HFFc6 (cell line): ENCODE data around the gene PTPRN2. TPM values are rescaled to one million over a fixed set of nuclear protein-coding genes. Genes with fewer than 3 reads are reported as not detected.

Experiments used
- DNase-seq: peaks from one replicate; pipeline ENCODE4 v3.0.0-alpha.2; 2018
- H3K27ac Mint-ChIP-seq: 2 replicates; pipeline ENCODE4 v1.8.0; 2020; ENCODE audit warnings: mild to moderate bottlenecking, mixed read lengths
- H3K27me3 Mint-ChIP-seq: 2 replicates; pipeline ENCODE4 v1.8.0; 2021; ENCODE audit warnings: mild to moderate bottlenecking, moderate library complexity, mixed read lengths; ENCODE audit not compliant: insufficient read depth
- H3K36me3 Mint-ChIP-seq: 2 replicates; pipeline ENCODE4 v1.8.0; 2021; ENCODE audit warnings: low read depth, mixed read lengths
- H3K4me1 Mint-ChIP-seq: 2 replicates; pipeline ENCODE4 v1.8.0; 2020; ENCODE audit warnings: low read depth, mixed read lengths
- H3K4me3 Mint-ChIP-seq: 2 replicates; pipeline ENCODE4 v1.8.0; 2020; ENCODE audit warnings: mild to moderate bottlenecking, moderate library complexity, mixed read lengths
- H3K9me3 Mint-ChIP-seq: 2 replicates; pipeline ENCODE4 v1.8.0; 2020; ENCODE audit warnings: mild to moderate bottlenecking, mixed read lengths
- CTCF ChIP-seq: fragments of 200-600 bp; sonication (generic); IDR thresholded peaks from 2 replicates; pipeline ENCODE4 v1.5.0; 2021; ENCODE audit warnings: antibody characterized with exemption, mild to moderate bottlenecking
- total RNA-seq, 6 experiments: library from RNA; stranded (reverse); fragmentation: NEBNext Ultra II Directional; extraction: Animal tissue kit (Norgen Biotek cat#: 25700); gene quantifications; 2 replicates in 1 of 6; 3 replicates in 5 of 6; pipeline ENCODE4 v1.2.3, GENCODE V29; 2021

Gene PTPRN2
- total RNA-seq, 6 experiments from 2014 or later: 0.05 to 0.27 (median 0.23) TPM

GRCh38 chr7:158249692-158250091, 337.9 kb downstream of the PTPRN2 start:
- no peaks in the 10 kb centered on the region for H3K4me1 Mint-ChIP-seq
- TF ChIP-seq CTCF: no peak

GRCh38 chr7:158248816-158249215, 338.8 kb downstream of the PTPRN2 start:
- H3K36me3 Mint-ChIP-seq: peaks cover 8% of the 10 kb centered on the region
- TF ChIP-seq CTCF: no peak
- H3K4me3 Mint-ChIP-seq: no peak overlapping the region
- no peaks in the 10 kb centered on the region for H3K4me1 Mint-ChIP-seq
- H3K27ac Mint-ChIP-seq: no peak overlapping the region
- no peaks in the 10 kb centered on the region for H3K27me3 Mint-ChIP-seq
- DNase-seq: no peak
- peaks cover 45% of the 10 kb centered on the region for H3K9me3 Mint-ChIP-seq

More at GRCh38 chr7:158249692-158250091, 337.9 kb downstream of the PTPRN2 start:
- Mint-ChIP-seq H3K36me3 (peaks cover 8% of the 10 kb centered on the region), H3K27me3 (no peaks in the 10 kb centered on the region), H3K4me3 (no peak overlapping the region), H3K9me3 (peaks cover 48% of the 10 kb centered on the region), H3K27ac (no peak overlapping the region)
- no peak for DNase-seq

GRCh38 chr7:158247758-158248487, 339.7 kb downstream of the PTPRN2 start:
- no peak overlapping the region for H3K27ac Mint-ChIP-seq
- no peaks in the 10 kb centered on the region for H3K4me1 Mint-ChIP-seq
- no peak for DNase-seq
- peaks cover 44% of the 10 kb centered on the region for H3K9me3 Mint-ChIP-seq
- TF ChIP-seq CTCF: no peak
- no peak overlapping the region for H3K4me3 Mint-ChIP-seq
- H3K36me3 Mint-ChIP-seq: peaks cover 8% of the 10 kb centered on the region
- H3K27me3 Mint-ChIP-seq: no peaks in the 10 kb centered on the region

- Mint-ChIP-seq H3K4me3 (no peak overlapping the region), H3K27me3 (no peaks in the 10 kb centered on the region), H3K36me3 (peaks cover 4% of the 10 kb centered on the region; the same call in 1 of the 2 replicates), H3K27ac (no peak overlapping the region), H3K9me3 (peaks cover 40% of the 10 kb centered on the region), H3K4me1 (no peaks in the 10 kb centered on the region)
- no peak for DNase-seq
- TF ChIP-seq CTCF: no peak
Observed at GRCh38 chr7:158246960-158247673, 340.5 kb downstream of the PTPRN2 start.

GRCh38 chr7:158246272-158246959, 341.2 kb downstream of the PTPRN2 start:
- DNase-seq: no peak
- Mint-ChIP-seq H3K27ac (no peak overlapping the region), H3K4me3 (no peak overlapping the region), H3K9me3 (peaks cover 34% of the 10 kb centered on the region), H3K27me3 (no peaks in the 10 kb centered on the region; the same call in none of the 2 replicates), H3K36me3 (peaks cover 4% of the 10 kb centered on the region; the same call in 1 of the 2 replicates), H3K4me1 (no peaks in the 10 kb centered on the region)
- no peak for TF ChIP-seq CTCF
